ENCODE data around the gene SAV1. TPM values are rescaled to one million over a fixed set of nuclear protein-coding genes. Genes with fewer than 3 reads are reported as not detected.
A peak's percentile ranks its signal among the peaks of the same experiment; 100 is the strongest.

Gene SAV1
- total RNA-seq, 1 experiment from 2014 or later: 28.8 TPM

DNA sequence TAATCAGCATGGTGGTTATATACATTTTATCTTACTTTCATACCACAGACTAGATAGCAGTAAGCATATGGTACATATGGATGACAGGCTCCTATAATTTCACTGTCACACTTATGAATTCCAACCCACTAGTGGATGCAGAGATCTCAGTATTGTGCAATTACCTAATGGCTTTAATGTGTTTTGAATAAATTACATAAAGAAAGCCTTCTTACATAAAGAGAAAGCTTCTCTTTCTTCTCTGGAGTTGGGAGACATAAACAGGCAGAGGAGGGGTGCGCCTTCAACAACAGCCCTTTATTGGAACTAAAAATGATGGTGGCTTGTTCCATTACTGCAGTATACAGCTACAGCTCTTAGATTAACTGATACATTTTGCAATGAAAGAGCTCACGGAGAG, 52.6 kb downstream of the SAV1 start:
- in situ Hi-C loops (cut with HindIII; ENCODE audit: low sequenced_read_pairs): no loop called here
- DNase-seq (ENCODE audit: low spot score): no peak

DNA sequence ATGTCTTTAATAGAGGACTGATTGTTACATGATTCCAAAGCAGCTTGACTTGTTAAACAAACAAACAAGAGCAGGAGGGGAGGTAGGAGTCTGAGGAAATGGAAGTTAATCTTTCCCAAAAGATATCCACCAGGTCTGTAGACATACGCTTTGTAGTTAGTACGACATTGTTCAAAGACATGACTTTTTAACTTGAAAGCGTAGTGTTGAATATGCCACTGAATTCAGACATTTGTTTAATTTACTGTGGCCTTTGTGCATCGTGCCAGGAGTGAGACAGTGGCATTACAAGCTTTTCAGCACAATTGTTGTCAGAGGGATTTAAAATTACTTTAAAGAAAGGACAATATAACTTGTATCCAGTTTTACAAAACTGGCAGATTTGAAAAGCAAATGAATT, 53.0 kb downstream of the SAV1 start:
- DNase-seq (ENCODE audit: low spot score): no peak
- in situ Hi-C loops (cut with HindIII; ENCODE audit: low sequenced_read_pairs): no loop called here

GRCh38 chr14:50612806-50613205, 55.3 kb downstream of the SAV1 start:
- in situ Hi-C loops (cut with HindIII; ENCODE audit: low sequenced_read_pairs): no loop called here
- peak; percentile 72 for DNase-seq (ENCODE audit: low spot score)

- in situ Hi-C loops (cut with HindIII; ENCODE audit: low sequenced_read_pairs): no loop called here
- DNase-seq (ENCODE audit: low spot score): no peak
Measured at GRCh38 chr14:50610465-50610864, 57.6 kb downstream of the SAV1 start.

DNA sequence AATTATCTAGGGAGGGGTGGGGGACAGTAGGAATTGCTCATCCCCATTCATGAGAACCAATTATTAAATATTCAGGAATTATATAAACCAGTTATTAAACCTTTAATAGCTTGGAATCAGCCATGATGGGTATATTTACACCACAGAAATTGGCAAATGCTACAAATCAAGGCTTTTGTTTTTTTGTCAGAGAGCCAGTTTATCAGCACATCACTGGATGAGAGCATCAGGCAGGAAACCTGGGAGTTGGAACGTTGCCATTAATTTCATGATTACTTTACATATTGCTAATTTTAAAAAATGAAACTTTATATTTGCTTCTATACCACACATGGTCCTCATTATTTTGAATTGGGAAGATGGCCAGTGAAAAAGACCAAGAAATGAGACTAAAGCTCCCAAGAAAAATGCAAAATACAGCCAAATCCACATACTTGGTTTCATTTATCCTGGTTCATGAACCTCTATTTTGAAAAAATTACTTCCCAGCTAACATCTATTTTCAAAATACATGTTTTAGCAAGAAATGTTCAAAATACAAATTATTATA, 59.7 kb downstream of the SAV1 start:
- in situ Hi-C loops (cut with HindIII; ENCODE audit: low sequenced_read_pairs): no loop called here

DNA sequence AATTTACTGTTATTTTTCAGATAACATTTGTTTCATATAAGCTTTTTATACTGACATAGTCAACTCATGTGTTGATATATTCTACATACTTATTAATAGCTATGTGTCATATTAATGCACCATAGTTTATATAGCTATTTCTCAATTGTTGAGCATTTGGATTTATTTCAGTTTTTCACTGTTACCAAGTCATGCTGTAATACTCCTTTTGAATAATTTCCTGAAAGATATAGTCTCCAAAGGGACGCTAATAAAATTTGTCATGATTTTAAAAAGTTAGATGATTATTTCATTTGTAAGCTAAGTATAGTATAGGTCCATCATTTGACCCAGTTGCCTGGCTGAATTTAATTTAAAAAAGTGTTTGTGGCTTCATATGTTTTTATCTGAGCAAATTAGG, 60.3 kb downstream of the SAV1 start:
- DNase-seq (ENCODE audit: low spot score): no peak
- in situ Hi-C loops (cut with HindIII; ENCODE audit: low sequenced_read_pairs): no loop called here

More for the DNA sequence above, 59.7 kb downstream of the SAV1 start:
- no peak for DNase-seq (ENCODE audit: low spot score)

DNA sequence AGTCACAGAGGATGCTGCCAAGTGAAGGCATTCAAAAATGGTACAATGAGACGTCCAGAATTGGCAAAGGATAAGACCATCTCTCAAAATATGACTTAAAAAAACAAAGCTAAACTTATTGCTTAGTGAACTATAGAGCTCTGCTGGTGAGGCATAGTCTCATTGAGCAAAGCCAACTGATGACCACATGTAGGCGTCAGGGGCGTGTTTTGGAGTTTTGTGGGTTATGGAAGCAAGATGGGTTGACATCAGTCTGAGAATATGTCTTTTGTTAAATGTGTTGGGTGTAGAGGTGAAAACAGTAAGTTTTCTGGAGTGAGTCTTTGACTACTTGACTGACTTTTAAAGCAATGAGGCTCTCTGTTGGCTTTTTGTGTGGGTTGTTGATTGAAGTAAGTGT, 60.9 kb downstream of the SAV1 start:
- no peak for DNase-seq (ENCODE audit: low spot score)

DNA sequence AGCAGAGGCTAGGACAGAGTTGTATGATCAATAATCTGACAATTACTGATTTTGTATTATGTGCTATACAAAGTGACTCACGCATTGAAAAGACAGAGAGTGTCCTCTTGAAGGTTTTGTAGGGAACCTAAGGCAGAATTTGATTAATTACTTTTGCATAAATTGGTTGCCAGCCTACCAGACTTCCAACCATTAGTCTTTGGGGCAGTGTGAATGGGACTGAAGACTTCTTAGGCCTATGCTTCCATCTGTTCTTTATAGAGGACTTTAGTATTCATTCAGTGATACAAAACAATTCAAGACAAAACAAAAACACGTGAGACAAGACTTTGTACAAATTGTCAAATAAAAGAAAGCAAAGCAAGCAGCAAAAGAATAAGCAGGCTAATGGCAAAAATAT, 61.6 kb downstream of the SAV1 start:
- no peak for DNase-seq (ENCODE audit: low spot score)
- in situ Hi-C loops (cut with HindIII; ENCODE audit: low sequenced_read_pairs): no loop called here

More for the DNA sequence above, 60.9 kb downstream of the SAV1 start:
- in situ Hi-C loops (cut with HindIII; ENCODE audit: low sequenced_read_pairs): no loop called here

DNA sequence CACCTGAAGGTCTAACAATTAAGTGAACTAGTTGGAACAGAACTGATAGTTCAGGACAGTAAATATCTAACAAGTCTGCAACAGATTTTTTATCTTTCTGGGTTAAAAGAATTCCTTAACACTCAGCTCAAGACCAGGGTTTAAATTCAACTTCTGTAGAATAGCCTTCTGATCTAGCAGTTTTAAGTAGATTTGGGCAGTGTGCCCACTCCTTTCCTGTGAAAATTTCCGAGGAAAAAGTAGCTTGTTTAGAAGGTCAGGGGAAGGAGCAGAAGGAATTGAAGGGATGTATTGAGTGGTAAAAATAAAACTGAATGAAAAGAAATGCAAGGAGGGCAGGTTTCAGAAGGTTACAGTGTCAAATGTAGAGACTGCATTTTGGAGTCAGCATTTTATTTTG, 62.3 kb downstream of the SAV1 start:
- DNase-seq (ENCODE audit: low spot score): no peak
- in situ Hi-C loops (cut with HindIII; ENCODE audit: low sequenced_read_pairs): no loop called here

DNA sequence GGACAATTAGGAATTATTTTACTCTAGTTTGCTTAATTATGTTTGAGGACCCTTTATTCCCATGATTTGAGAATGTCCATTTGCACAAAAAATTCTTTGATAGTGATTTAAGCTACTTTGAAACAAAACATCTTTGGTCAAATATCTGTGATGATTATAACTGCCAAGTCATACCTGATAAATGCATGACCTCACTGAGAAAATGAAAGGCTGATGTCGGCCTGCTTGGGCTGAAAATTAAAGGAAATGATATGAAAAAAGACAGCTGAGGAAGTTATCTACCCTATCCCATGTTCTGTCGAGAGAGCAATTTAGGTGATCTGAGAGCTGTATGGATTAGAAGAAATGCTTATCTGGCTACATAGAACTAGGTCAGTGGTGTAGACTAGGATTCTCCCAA, 64.5 kb downstream of the SAV1 start:
- no peak for DNase-seq (ENCODE audit: low spot score)
- in situ Hi-C loops (cut with HindIII; ENCODE audit: low sequenced_read_pairs): no loop called here

- DNase-seq (ENCODE audit: low spot score): no peak
- in situ Hi-C loops (cut with HindIII; ENCODE audit: low sequenced_read_pairs): no loop called here
Measured at GRCh38 chr14:50602035-50602434, 66.1 kb downstream of the SAV1 start.

DNA sequence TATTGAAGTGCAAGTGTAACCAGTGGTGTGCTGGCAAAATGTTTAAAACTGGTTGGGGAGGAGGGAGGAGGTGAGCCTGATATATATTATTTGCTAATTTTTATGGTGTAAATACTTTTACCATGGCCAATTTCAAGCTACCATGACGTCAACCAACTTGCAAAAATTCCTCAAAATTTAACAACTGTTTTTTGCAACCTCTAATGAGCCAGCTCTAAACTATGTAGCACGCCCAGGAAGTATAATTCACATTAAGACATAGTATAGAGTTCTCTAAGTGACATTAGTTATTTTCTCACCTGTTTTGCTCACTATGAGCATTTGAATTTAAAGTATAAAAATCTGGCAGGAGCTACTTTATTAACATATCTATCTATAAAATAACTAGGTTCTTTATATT, 66.7 kb downstream of the SAV1 start:
- DNase-seq (ENCODE audit: low spot score): no peak
- in situ Hi-C loops (cut with HindIII; ENCODE audit: low sequenced_read_pairs): no loop called here

GRCh38 chr14:50600849-50601248, 67.3 kb downstream of the SAV1 start:
- in situ Hi-C loops (cut with HindIII; ENCODE audit: low sequenced_read_pairs): no loop called here
- no peak for DNase-seq (ENCODE audit: low spot score)

DNA sequence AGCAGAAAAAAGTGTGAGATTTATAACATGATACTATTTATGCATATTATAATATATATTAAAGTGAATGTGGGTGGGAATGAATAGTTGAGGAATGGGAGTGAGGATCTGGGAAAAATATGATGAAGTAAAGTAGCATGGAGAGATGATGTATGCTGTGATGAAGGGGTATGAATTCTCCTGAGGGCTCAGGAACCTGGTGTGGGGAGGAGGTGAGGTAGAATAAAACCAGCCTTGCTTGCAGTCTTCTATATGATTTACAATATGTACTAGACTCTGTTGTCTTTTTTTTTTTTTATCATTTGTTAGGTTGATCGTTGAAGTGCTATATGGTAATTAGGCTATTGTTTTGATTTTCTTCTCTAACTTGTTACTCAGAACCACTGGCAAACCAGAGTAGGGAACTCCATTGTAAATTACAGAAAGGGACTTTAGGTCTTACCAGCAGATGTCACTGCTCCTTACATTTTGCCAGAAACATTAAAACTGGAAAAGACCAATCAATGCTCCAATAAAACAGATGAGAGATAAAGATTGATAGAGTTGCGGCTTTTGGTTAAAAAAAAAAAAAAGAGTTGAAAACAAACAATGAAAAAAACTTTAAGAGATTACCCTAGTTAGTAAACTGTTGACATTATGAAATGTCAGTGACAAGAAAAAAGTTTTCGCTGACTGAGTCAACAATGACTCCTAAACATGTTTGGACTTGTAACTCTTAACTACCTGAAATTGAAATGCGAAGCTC, 68.2 kb downstream of the SAV1 start:
- peak; percentile 50 for DNase-seq (ENCODE audit: low spot score)
- in situ Hi-C loops (cut with HindIII; ENCODE audit: low sequenced_read_pairs): no loop called here

GRCh38 chr14:50598765-50599164, 69.3 kb downstream of the SAV1 start:
- in situ Hi-C loops (cut with HindIII; ENCODE audit: low sequenced_read_pairs): no loop called here

DNA sequence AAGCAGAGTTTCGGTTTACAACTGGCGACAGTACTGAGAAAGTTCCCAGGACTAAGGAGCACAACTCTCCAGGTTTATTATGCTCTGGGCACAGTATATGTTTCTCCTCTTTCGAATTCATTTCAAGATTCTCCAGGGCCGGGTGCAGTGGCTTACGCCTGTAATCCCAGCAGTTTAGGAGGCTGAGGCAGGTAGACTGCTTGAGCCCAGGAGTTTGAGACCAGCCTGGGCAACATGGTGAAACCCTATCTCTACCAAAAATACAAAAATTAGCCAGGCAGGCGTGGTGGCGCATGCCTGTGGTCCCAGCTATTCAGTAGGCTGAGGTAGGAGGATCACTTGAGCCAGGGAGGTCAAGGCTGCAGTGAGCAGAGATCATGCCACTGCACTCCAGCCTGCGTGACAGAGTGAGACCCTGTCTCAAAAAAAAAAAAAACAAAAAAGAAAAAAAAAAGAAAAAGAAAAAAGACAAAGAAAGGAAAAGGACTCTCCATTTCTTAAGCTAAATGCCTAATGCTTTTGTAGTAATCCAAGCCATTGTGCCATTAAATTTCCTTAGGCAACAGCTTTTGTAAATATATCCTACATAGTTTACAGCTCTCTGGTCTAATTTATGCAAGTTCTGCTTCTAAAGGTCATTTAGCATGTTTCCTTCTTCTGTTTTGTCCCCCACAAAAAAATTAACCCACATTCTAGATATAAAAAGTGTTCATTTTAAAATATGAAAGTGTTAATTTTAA, 73.4 kb downstream of the SAV1 start:
- in situ Hi-C loops (cut with HindIII; ENCODE audit: low sequenced_read_pairs): no loop called here
- DNase-seq (ENCODE audit: low spot score): no peak

More at GRCh38 chr14:50598765-50599164, 69.3 kb downstream of the SAV1 start:
- no peak for DNase-seq (ENCODE audit: low spot score)

- DNase-seq (ENCODE audit: low spot score): no peak
- in situ Hi-C loops (cut with HindIII; ENCODE audit: low sequenced_read_pairs): no loop called here
Measured at GRCh38 chr14:50590464-50590863, 77.6 kb downstream of the SAV1 start.

All from G401 (cell line).